GM21619 (cell line): ENCODE data around the gene APOD.
A peak's percentile ranks its signal among the peaks of the same experiment; 100 is the strongest.

ENCODE experiments used
- ATAC-seq: cut with Tn5 transposase; IDR thresholded peaks from one replicate; pipeline ENCODE4 v1.9.1; 2021; ENCODE audit not compliant: unreplicated experiment

The APOD gene

GRCh38 chr3:195555110-195555509 lies 28.6 kb downstream of the APOD start:
- no peak for ATAC-seq

DNA sequence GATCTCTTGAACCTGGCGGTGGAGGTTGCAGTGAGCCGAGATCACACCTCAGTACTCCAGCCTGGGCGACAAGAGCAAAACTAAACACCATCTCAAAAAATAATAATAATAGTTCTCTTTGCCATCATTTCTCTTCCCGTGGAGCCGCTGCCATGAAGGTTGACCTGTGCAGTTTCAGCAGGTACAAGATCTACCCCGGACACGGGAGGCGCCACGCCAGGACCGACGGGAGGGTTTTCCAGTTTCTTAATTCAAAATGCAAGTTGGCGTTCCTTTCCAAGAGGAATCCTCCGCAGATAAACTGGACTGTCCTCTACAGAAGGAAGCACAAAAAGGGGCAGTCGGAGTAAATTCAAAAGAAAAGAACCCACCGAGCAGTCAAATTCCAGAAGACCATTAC lies 29.3 kb downstream of the APOD start:
- ATAC-seq: no peak

GRCh38 chr3:195553268-195553667 lies 30.5 kb downstream of the APOD start:
- no peak for ATAC-seq

DNA sequence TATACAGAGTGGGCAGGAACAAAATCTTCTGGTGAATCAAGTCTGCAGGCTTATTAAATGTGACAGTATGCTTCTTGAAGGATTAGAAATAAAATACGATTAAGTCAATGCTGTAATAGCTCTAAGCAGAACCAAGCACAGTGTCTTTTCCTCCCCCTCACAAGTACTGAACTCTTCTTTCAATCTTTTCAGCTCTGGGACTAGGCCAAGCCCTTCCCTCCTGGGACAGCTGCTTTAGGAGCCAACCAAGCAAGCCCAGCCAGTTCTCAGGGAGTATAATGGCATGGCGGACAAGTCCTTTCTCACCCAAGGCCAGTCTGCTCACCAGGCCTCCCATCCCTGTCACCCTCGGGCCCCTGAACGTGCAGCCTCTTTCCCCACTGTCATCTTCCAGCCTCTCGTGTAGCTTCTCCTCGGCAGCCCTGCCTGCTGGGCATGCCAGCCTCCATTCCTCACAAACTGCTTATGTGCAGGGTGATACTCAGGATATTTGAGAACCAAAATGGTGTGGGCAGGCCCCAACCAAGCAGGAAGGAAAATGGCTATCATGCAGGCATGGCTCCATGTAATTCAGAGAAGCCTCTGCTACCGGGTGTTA lies 32.3 kb downstream of the APOD start:
- no peak for ATAC-seq

- peak; percentile 40 for ATAC-seq
These were observed 33.0 kb downstream of the APOD start for GRCh38 chr3:195550723-195551122.

DNA sequence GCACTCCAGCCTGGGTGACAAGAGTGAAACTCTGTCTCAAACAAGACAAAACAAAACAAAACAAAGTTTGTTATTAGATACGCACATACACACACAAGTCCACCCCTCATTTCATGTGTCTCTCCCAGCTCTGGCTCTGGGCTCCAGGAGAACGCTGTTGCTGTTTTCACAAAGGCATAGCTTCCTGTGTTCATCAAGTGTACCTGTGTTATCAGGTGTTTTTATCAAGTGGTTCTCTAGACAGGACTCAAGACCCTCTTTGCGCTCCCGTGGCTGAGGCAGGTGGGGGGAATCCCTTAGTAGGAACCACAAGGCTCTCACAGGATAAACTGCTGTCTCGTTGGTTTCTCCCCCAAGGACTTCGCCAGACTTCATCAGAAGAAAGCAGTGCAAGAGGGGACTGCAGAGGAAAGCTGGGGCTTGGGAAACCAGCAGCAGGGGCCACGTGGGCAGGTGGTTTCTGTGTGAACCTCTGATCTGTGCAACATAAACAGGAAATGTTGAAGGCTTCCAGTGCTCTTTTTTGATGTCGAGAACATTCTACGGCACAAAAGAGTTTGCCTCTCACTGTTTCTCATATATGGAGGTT lies 33.7 kb downstream of the APOD start:
- peak; percentile 67 for ATAC-seq

- no peak for ATAC-seq
These were observed 34.8 kb downstream of the APOD start for GRCh38 chr3:195548987-195549386.

DNA sequence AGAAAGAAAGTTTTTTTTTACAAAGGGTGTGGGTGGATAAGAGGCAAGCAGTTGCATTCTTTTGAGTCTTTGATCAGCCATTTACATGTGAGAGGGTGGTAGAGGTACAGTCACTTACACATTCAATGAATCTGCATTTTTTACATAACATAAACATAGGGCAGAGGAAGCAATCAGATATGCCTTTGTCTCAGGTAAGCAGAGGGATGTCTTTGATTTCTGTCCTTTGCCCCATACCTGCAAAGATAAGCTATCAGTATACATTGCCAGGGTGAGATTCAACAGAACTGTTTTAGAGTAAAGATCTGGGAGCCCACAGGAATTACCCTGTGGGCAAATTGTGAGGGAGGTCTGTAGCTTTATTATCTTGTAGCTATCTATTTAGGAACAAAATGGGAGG lies 35.2 kb downstream of the APOD start:
- ATAC-seq: no peak

DNA sequence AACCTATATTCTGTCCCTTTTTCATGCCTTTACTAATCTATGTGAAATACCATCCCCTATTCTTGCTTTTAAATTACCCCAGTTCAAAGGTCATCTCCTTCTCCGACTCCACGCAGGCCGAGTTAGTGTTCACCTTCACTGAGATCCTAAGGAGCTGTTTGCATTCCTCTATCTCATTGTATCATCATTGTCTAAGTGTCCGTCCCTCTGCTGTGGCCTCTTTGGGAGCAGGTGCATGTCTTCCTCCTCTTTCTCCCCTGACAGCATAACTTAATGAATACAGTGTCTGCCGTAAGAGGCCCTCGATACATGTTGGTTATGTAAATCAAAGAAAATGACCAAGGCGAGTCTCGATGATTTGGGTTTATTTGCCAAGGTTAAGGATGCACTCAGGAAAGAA lies 35.7 kb downstream of the APOD start:
- no peak for ATAC-seq

- ATAC-seq: no peak
These were observed 37.6 kb downstream of the APOD start for GRCh38 chr3:195546130-195546560.

DNA sequence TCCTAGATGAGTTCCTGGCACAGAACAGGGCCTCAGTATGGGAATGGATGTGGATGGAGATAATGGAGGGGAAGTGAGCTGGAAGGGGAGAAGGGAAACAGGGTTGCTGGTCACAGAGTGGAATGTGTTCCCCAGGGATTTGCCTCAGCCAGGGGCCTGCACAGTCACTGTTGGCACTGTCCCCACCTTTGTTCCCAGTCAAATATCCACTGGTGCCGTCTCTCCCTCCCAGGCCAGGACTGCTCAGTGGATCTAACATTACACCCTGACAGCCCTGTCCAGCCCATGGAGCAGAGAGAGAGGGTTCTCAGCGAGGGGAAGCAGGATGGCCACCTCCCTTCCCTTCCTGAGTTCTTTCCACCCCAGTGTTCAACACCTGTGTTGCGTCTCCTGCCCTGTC lies 39.1 kb downstream of the APOD start:
- ATAC-seq: no peak

GRCh38 chr3:195544230-195544536 lies 39.6 kb downstream of the APOD start:
- ATAC-seq: no peak

DNA sequence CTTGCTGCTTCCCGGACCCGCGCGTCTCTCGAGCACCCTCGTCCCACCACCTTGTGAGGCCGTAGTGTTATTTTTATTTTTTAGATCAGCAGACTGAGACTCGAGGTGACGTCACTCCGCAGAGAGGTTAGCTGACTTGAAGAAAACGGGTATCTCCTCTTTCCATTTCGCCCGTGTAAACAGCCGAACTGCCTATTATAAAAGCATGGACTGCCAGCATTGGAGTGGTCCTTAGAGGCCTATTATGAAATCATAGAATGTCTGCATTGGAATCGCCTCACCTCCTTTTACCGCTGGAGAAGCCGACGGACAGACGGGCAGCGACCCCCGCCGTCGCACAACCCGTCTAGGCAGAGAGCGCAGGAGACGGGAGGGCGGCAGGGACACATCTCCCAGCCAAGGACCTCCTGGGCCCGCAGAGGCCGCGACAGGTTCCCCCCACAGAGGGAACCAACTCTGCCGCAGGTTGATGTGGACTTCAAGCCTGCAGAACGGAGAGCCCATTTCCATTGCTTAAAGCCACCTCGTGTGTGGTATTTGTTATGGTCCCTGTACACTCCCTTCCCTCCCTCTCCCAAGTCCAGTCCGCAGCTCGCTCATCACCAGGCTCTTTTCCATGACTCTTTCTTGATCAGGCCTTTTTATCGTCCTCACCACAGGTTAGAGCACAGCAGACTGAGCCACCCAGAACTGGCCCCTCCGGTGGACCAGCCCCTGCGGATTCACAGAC lies 40.1 kb downstream of the APOD start:
- ATAC-seq: peak; percentile 2

- peak; percentile 68 for ATAC-seq
These were observed 40.8 kb downstream of the APOD start, which contains the start of gene PPP1R2 for GRCh38 chr3:195542698-195543499. Gene PPP1R2 (minus strand): TSS chr3:195543325. CDS start chr3:195543025, 300 bp downstream.

- ATAC-seq: no peak
These were observed 41.4 kb downstream of the APOD start for GRCh38 chr3:195542316-195542697.

DNA sequence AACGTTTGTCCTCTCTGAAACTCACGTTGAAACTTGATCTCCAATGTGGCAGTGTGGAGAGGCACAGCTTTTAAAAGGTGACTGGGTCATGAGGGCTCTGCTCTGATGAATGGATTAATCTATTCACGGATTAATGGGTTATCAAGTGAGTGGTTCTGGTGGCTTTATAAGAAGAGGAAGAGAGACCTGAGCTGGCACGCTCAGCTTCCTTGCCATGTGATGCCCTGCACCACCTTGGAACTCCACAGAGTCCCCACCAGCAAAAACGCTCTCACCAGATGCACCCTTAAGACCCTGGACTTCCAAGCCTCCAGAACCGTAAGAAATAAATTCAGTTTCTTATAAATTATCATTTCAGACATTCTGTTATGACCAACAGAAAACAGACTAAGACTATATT lies 43.2 kb downstream of the APOD start:
- ATAC-seq: no peak

DNA sequence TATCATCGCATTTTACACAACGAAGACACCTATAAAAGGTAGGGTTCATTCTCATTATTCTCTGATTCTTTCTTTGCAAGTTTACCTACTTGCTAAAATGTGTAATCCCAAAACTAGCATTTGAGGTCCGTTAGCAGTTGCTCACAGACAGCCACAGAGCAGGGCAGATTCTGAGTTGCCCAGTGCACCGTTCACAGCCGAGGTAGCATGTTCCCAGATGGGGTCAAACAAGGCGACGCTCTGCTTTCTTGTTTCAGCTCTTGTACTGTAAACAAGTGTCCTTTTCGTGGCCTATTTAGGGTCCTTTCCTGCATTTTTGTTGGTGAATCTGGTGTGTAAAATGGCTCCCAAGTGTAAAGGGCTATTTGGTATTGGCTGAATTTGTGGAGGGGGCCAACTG lies 43.7 kb downstream of the APOD start:
- no peak for ATAC-seq

DNA sequence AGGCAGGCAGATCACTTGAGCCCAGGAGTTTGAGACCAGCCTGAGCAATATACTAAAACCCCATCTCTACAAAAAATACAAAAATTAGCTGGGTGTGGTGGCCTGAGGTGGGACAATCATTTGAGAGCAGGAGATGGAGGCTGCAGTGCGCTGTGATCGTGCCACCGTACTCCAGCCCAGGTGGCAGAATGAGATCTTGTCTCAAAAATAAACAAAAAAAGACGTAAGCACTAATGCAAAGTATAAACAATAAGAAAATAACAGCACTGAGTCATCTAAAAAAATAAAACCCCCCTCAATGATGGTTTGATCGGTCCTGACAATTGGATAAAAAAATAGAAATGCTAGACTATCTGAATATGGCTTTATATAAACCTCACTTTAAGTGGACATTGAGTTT lies 44.3 kb downstream of the APOD start:
- ATAC-seq: no peak

GRCh38 chr3:195537995-195538394 lies 45.7 kb downstream of the APOD start:
- peak; percentile 56 for ATAC-seq

- ATAC-seq: no peak
These were observed 48.4 kb downstream of the APOD start for GRCh38 chr3:195535293-195535692.

GRCh38 chr3:195532834-195533233 lies 50.9 kb downstream of the APOD start:
- no peak for ATAC-seq

GRCh38 chr3:195532345-195532744 lies 51.4 kb downstream of the APOD start:
- no peak for ATAC-seq
